ENCODE measurements around the gene DOCK1.

The DOCK1 gene

GRCh38 chr10:127428385-127428980, 523.3 kb downstream of the DOCK1 start:
- no peak for DNase-seq (ENCODE audit: low spot score)

- DNase-seq (ENCODE audit: low spot score), result no peak
Observed at GRCh38 chr10:127429601-127430312, 524.5 kb downstream of the DOCK1 start.

- no peak for DNase-seq (ENCODE audit: low spot score)
Observed at GRCh38 chr10:127431525-127431924, 526.3 kb downstream of the DOCK1 start.

- DNase-seq (ENCODE audit: low spot score), result no peak
Observed at GRCh38 chr10:127434006-127434405, 528.8 kb downstream of the DOCK1 start.

GRCh38 chr10:127435246-127435645, 530.0 kb downstream of the DOCK1 start:
- no peak for DNase-seq (ENCODE audit: low spot score)

- DNase-seq (ENCODE audit: low spot score), result no peak
Observed at GRCh38 chr10:127440371-127440770, 535.1 kb downstream of the DOCK1 start.

GRCh38 chr10:127441350-127442219, 536.4 kb downstream of the DOCK1 start:
- DNase-seq (ENCODE audit: low spot score), result no peak

GRCh38 chr10:127442220-127442525, 536.9 kb downstream of the DOCK1 start:
- DNase-seq (ENCODE audit: low spot score), result no peak

GRCh38 chr10:127444155-127444554, 538.9 kb downstream of the DOCK1 start:
- DNase-seq (ENCODE audit: low spot score), result no peak

- no peak for DNase-seq (ENCODE audit: low spot score)
Observed at GRCh38 chr10:127447197-127447596, 542.0 kb downstream of the DOCK1 start.

GRCh38 chr10:127449490-127449889, 544.3 kb downstream of the DOCK1 start:
- no peak for DNase-seq (ENCODE audit: low spot score)

GRCh38 chr10:127450644-127451043, 545.4 kb downstream of the DOCK1 start:
- no peak for DNase-seq (ENCODE audit: low spot score)

- no peak for DNase-seq (ENCODE audit: low spot score)
Observed at GRCh38 chr10:127451628-127452027, 546.4 kb downstream of the DOCK1 start.

- no peak for DNase-seq (ENCODE audit: low spot score)
Observed at GRCh38 chr10:127452568-127452967, 547.3 kb downstream of the DOCK1 start.

- DNase-seq (ENCODE audit: low spot score), result no peak
Observed at GRCh38 chr10:127453706-127454105, 548.5 kb downstream of the DOCK1 start.

- DNase-seq (ENCODE audit: low spot score), result no peak
Observed at GRCh38 chr10:127456122-127456521, 550.9 kb downstream of the DOCK1 start.

- DNase-seq (ENCODE audit: low spot score), result no peak
Observed at GRCh38 chr10:127458016-127458810, 553.0 kb downstream of the DOCK1 start.

GRCh38 chr10:127458829-127459228, 553.6 kb downstream of the DOCK1 start:
- DNase-seq (ENCODE audit: low spot score), result no peak

- no peak for DNase-seq (ENCODE audit: low spot score)
Observed at GRCh38 chr10:127459918-127460317, 554.7 kb downstream of the DOCK1 start.

GRCh38 chr10:127462643-127463295, 557.5 kb downstream of the DOCK1 start:
- no peak for DNase-seq (ENCODE audit: low spot score)

GRCh38 chr10:127463548-127463947, 558.3 kb downstream of the DOCK1 start:
- DNase-seq (ENCODE audit: low spot score), result no peak

GRCh38 chr10:127464561-127464960, 559.3 kb downstream of the DOCK1 start:
- DNase-seq (ENCODE audit: low spot score), result no peak
